ENCODE data around the gene ZFHX2. TPM values are rescaled to one million over a fixed set of nuclear protein-coding genes. Genes with fewer than 3 reads are reported as not detected.

ZFHX2 gene
- polyA plus RNA-seq, 1 of the 3 experiments (the other 2 are of a cell fraction), result 0.77 TPM

GRCh38 chr14:23536494-23536893 is 15.1 kb downstream of the ZFHX2 start:
- Histone ChIP-seq H2AFZ (ENCODE audit: low read depth) (no peak overlapping the region), H3K9ac (no peak overlapping the region), H4K20me1 (ENCODE audit: insufficient read depth) (no peaks in the 10 kb centered on the region), H3F3A (replicated peaks; ENCODE audit: insufficient read depth) (no peaks in the 10 kb centered on the region), H3K4me1 (ENCODE audit: control insufficient read depth in 1 of 2, insufficient read depth in 2 of 2, low read depth in 1 of 2, low read length in 1 of 2) (peaks cover 4 to 6% of the 10 kb centered on the region in 2 experiments; a peak in 1 of 4 replicates), H3K79me2 (ENCODE audit: insufficient read depth) (no peaks in the 10 kb centered on the region), H3K4me2 (no peak overlapping the region), H3K9me3 (no peaks in the 10 kb centered on the region), H3K27me3 (ENCODE audit: insufficient read depth) (no peaks in the 10 kb centered on the region), H3K9me2 (no peaks in the 10 kb centered on the region), H3K27ac (ENCODE audit: low read depth in 2 of 2, low read length in 1 of 2) (no peak overlapping the region), H3K4me3 (ENCODE audit: low read depth in 2 of 2, low read length in 1 of 2) (no peak overlapping the region), H3K36me3 (replicated peaks in 1 of 2; ENCODE audit: control insufficient read depth in 1 of 2, insufficient read depth in 2 of 2, low read length in 1 of 2) (peaks cover 0 to 14% of the 10 kb centered on the region in 2 experiments)
- 86% methylated on average over 2 of the region's 2 CpGs for WGBS (ENCODE audit: low lambda C conversion rate)
- CTCF ChIA-PET, result interaction anchor here (3.6 to 11.3 kb wide), 3 partner anchors 8 to 56 kb away, joined by 25 to 276 read pairs (median 136); partner anchors contain the start of gene THTPA
- POLR2A ChIA-PET, result interaction anchor here (0.9 kb wide), 1 partner anchor 19 kb away, joined by 3 read pairs; no protein-coding TSS in a partner anchor
- no peak for DNase-seq
- TF ChIP-seq TCF12 (IDR thresholded peaks at IDR 0.05), result no peak
- TF ChIP-seq MAX (IDR thresholded peaks at IDR 0.05; ENCODE audit: low read depth), result no peak
- TF ChIP-seq REST (IDR thresholded peaks at IDR 0.05; ENCODE audit: low read depth, low read length), result no peak
- TF ChIP-seq EP300 (IDR thresholded peaks at IDR 0.05; ENCODE audit: borderline replicate concordance in 1 of 2, low read depth in 1 of 2, low read length in 1 of 2), result no peak
- no peak for TF ChIP-seq IRF3 (IDR thresholded peaks at IDR 0.05; ENCODE audit: low read depth, low read length)
- no peak for TF ChIP-seq TAF1 (IDR thresholded peaks at IDR 0.05; ENCODE audit: borderline replicate concordance, low read depth, low read length)
- TF ChIP-seq MEF2A (IDR thresholded peaks at IDR 0.05; ENCODE audit: borderline replicate concordance, low read depth), result no peak
- TF ChIP-seq NFIC (IDR thresholded peaks at IDR 0.05; ENCODE audit: borderline replicate concordance), result no peak
- no peak for TF ChIP-seq USF2 (IDR thresholded peaks at IDR 0.05; ENCODE audit: borderline replicate concordance, low read depth, low read length)
- TF ChIP-seq FOSL2 (IDR thresholded peaks at IDR 0.05; ENCODE audit: borderline replicate concordance, low read depth), result no peak
- TF ChIP-seq ZBTB33 (IDR thresholded peaks at IDR 0.05; ENCODE audit: borderline replicate concordance, low read depth), result no peak
- TF ChIP-seq RFX5 (IDR thresholded peaks at IDR 0.05; ENCODE audit: low read length), result no peak
- no peak for TF ChIP-seq FOXJ3 (CRISPR knock-in tag; IDR thresholded peaks at IDR 0.05)
- TF ChIP-seq SMC3 (IDR thresholded peaks at IDR 0.05; ENCODE audit: low read depth, low read length), result no peak
- no peak for TF ChIP-seq SIN3A (IDR thresholded peaks at IDR 0.05; ENCODE audit: borderline replicate concordance, low read depth, low read length)
- TF ChIP-seq RXRA (IDR thresholded peaks at IDR 0.05; ENCODE audit: borderline replicate concordance, low read depth), result no peak
- no peak for TF ChIP-seq TEAD4 (IDR thresholded peaks at IDR 0.05; ENCODE audit: borderline replicate concordance, insufficient read depth)

Measured in SK-N-SH (cell line).